Nephron (organoid): ENCODE data around the gene C11orf52.
"Not testable (repeated sequence)": the region's sequence is repeated elsewhere in the genome, so short reads cannot be mapped to it uniquely, and the experiment has no call there.

Experiments used
- H3K27ac Mint-ChIP-seq, 3 experiments: 2 replicates each; pipeline ENCODE4 v1.8.0; 2020; ENCODE audit warnings: mixed read lengths in 3 of 3, mild to moderate bottlenecking in 2 of 3, moderate library complexity in 1 of 3
- H3K27me3 Mint-ChIP-seq: 2 replicates; pipeline ENCODE4 v1.8.0; 2021; ENCODE audit warnings: low read depth, mild to moderate bottlenecking, moderate library complexity, mixed read lengths
- H3K36me3 Mint-ChIP-seq: 2 replicates; pipeline ENCODE4 v1.8.0; 2020; ENCODE audit warnings: low read depth, mixed read lengths
- H3K4me1 Mint-ChIP-seq: 2 replicates; pipeline ENCODE4 v1.8.0; 2020; ENCODE audit warnings: mixed read lengths
- H3K4me3 Mint-ChIP-seq, 3 experiments: 2 replicates each; pipeline ENCODE4 v1.8.0; 2020; ENCODE audit warnings: mild to moderate bottlenecking in 3 of 3, mixed read lengths in 3 of 3, moderate library complexity in 2 of 3
- H3K9me3 Mint-ChIP-seq: 2 replicates; pipeline ENCODE4 v1.8.0; 2020; ENCODE audit warnings: mixed read lengths
- CTCF ChIP-seq, 3 experiments: fragments of 200-600 bp; sonication (generic); IDR thresholded peaks; one replicate each; pipeline ENCODE4 v1.5.0; 2021; ENCODE audit warnings: antibody characterized with exemption in 3 of 3; ENCODE audit not compliant: unreplicated experiment in 3 of 3

The C11orf52 gene

DNA sequence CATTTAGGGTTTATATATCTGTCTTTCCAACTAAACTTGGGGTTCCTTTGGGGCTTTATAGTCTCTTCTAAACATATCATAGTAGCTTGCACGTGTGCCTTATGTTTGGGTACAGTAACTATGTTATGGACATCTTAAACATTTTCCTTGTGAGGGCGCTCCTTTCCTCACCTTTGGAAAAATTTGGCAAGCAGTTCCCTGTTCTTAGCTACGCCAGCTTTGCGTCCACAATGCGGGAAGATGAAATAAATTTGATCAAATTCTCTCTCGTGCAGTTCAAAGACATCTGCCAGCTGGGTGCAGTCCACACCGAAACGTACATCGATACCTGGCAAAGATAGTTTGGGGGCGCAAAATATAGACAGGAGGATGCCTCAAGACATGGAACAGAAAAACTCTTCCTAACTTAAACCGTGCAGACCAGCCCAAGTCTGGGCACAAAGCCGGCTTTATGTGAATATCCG is 40.3 kb upstream of the C11orf52 start:
- H3K9me3 Mint-ChIP-seq: no peaks in the 10 kb centered on the region
- no peaks in the 10 kb centered on the region for H3K36me3 Mint-ChIP-seq
- TF ChIP-seq CTCF (IDR thresholded peaks at IDR 0.05; ENCODE audit: unreplicated experiment in 3 of 3): no peak
- H3K27ac Mint-ChIP-seq: peak overlapping the region; percentile 97 to 98 (median 98)
- H3K4me1 Mint-ChIP-seq: peaks cover 16% of the 10 kb centered on the region
- H3K4me3 Mint-ChIP-seq: peak overlapping the region; percentile 90 to 95 (median 90)
- H3K27me3 Mint-ChIP-seq: no peaks in the 10 kb centered on the region

DNA sequence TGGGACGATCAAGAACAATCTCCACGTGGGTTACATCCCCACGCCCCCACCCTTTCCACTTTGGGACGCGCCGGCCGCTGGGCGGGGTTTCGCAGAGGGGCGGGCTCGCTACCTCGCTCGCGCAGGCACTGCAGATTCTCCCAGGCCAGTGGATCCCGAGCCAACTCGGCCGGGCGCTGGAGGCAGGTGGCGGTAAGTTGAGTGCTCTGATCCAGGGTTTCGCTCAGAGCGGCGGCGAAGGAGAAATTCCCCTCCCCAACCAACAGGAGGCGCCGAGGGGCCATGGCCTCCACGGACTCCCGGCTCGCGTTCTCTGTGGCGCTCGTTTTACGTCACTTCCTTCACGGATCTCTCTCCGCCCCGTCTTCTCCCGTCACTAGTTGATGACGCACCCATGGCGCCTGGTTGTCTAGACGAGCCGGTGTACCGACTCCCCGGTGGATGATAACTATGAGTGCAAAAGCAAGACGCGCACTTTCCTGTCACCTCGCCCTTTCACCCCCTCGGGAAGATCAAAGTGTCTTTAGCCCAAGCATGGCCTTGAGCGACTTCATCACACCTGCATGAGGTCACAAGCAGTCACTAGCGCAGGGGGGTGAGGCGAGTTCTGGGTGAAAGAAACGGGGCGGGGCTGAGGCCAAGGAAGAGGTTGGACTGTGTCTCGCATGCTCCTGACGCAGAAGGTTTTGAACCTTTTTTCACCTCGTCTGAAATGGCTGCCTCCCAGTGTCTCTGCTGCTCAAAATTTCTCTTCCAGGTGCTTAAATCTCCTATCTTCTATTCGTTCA is 39.7 kb upstream of the C11orf52 start, which contains the start of the genes CFAP68 and FDXACB1:
CFAP68 (plus strand) TSS at position 693 of the 788 bp plus-strand sequence; CDS start at position 713, 20 bp downstream.
FDXACB1 (minus strand) TSS at position 317 of the 788 bp plus-strand sequence; CDS start at position 284, 33 bp downstream.
- TF ChIP-seq CTCF (IDR thresholded peaks at IDR 0.05; ENCODE audit: unreplicated experiment in 3 of 3): peak; percentile 95 to 97 (median 95)
- Mint-ChIP-seq H3K36me3 (no peaks in the 10 kb centered on the region), H3K4me1 (peaks cover 16% of the 10 kb centered on the region), H3K27me3 (no peaks in the 10 kb centered on the region), H3K9me3 (no peaks in the 10 kb centered on the region), H3K4me3 (peak within 1 kb of the TSS; percentile 90 to 95 (median 90)), H3K27ac (peak within 1 kb of the TSS; percentile 97 to 98 (median 98))

GRCh38 chr11:111879637-111879960 is 39.1 kb upstream of the C11orf52 start:
- H3K27me3 Mint-ChIP-seq: no peaks in the 10 kb centered on the region
- peak overlapping the region; percentile 97 to 98 (median 98) for H3K27ac Mint-ChIP-seq
- H3K36me3 Mint-ChIP-seq: no peaks in the 10 kb centered on the region
- H3K9me3 Mint-ChIP-seq: no peaks in the 10 kb centered on the region
- peaks cover 16% of the 10 kb centered on the region for H3K4me1 Mint-ChIP-seq
- TF ChIP-seq CTCF (IDR thresholded peaks at IDR 0.05; ENCODE audit: unreplicated experiment in 3 of 3): no peak
- H3K4me3 Mint-ChIP-seq: peak overlapping the region; percentile 90 to 95 (median 90)

- Mint-ChIP-seq H3K36me3 (no peaks in the 10 kb centered on the region), H3K27me3 (no peaks in the 10 kb centered on the region), H3K27ac (no peak overlapping the region), H3K9me3 (no peaks in the 10 kb centered on the region), H3K4me1 (peaks cover 16% of the 10 kb centered on the region), H3K4me3 (no peak overlapping the region)
- no peak for TF ChIP-seq CTCF (IDR thresholded peaks at IDR 0.05; ENCODE audit: unreplicated experiment in 3 of 3)
Measured at GRCh38 chr11:111882202-111882601, 36.5 kb upstream of the C11orf52 start.

GRCh38 chr11:111885053-111885452 is 33.7 kb upstream of the C11orf52 start:
- not testable (repeated sequence) for H3K27ac Mint-ChIP-seq, H3K36me3 Mint-ChIP-seq, H3K27me3 Mint-ChIP-seq, H3K4me1 Mint-ChIP-seq, H3K4me3 Mint-ChIP-seq, H3K9me3 Mint-ChIP-seq

GRCh38 chr11:111886032-111886431 is 32.7 kb upstream of the C11orf52 start:
- no peak overlapping the region for H3K27ac Mint-ChIP-seq
- H3K36me3 Mint-ChIP-seq: no peaks in the 10 kb centered on the region
- no peak for TF ChIP-seq CTCF (IDR thresholded peaks at IDR 0.05; ENCODE audit: unreplicated experiment in 3 of 3)
- H3K4me1 Mint-ChIP-seq: no peaks in the 10 kb centered on the region
- H3K9me3 Mint-ChIP-seq: no peaks in the 10 kb centered on the region
- no peaks in the 10 kb centered on the region for H3K27me3 Mint-ChIP-seq
- no peak overlapping the region for H3K4me3 Mint-ChIP-seq
